ENCODE results near the gene GORASP2.

DNA sequence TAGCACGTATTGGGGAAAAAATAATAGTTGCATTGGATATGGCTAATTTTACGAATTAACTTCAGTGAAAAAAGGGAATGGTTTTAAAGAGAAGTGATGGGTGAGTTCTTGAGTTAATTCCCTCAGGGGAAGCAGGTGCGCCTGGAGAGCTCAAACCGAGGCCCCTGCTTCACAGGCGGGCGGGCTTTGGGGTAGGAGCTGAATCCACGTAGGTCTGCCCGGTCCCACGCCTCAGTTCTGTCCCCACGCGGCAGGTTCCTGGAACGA, 44.1 kb downstream of the GORASP2 start:
- TF ChIP-seq, protein P1, sequence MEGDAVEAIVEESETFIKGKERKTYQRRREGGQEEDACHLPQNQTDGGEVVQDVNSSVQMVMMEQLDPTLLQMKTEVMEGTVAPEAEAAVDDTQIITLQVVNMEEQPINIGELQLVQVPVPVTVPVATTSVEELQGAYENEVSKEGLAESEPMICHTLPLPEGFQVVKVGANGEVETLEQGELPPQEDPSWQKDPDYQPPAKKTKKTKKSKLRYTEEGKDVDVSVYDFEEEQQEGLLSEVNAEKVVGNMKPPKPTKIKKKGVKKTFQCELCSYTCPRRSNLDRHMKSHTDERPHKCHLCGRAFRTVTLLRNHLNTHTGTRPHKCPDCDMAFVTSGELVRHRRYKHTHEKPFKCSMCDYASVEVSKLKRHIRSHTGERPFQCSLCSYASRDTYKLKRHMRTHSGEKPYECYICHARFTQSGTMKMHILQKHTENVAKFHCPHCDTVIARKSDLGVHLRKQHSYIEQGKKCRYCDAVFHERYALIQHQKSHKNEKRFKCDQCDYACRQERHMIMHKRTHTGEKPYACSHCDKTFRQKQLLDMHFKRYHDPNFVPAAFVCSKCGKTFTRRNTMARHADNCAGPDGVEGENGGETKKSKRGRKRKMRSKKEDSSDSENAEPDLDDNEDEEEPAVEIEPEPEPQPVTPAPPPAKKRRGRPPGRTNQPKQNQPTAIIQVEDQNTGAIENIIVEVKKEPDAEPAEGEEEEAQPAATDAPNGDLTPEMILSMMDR (IDR thresholded peaks at IDR 0.05; ENCODE audit: low read length), result no peak
- TF ChIP-seq EZH2 (optimal IDR thresholded peaks at IDR 0.05; ENCODE audit: low read depth, low read length), result no peak
- no peak for TF ChIP-seq EZH2phosphoT487 (IDR thresholded peaks at IDR 0.05; ENCODE audit: low read length)

Data from MM.1S (cell line).